Erythroblast (primary cell): ENCODE measurements around the gene SLC7A5.

ENCODE experiments used
- GATA1 ChIP-seq: IDR thresholded peaks from 2 replicates; pipeline ENCODE4 v1.6.1; 2011; ENCODE audit warnings: low read depth, mild to moderate bottlenecking, control low read depth, low read length, moderate library complexity
- POLR2A ChIP-seq: IDR thresholded peaks from 2 replicates; pipeline ENCODE4 v1.6.1; 2011; ENCODE audit warnings: mild to moderate bottlenecking, low read length

DNA sequence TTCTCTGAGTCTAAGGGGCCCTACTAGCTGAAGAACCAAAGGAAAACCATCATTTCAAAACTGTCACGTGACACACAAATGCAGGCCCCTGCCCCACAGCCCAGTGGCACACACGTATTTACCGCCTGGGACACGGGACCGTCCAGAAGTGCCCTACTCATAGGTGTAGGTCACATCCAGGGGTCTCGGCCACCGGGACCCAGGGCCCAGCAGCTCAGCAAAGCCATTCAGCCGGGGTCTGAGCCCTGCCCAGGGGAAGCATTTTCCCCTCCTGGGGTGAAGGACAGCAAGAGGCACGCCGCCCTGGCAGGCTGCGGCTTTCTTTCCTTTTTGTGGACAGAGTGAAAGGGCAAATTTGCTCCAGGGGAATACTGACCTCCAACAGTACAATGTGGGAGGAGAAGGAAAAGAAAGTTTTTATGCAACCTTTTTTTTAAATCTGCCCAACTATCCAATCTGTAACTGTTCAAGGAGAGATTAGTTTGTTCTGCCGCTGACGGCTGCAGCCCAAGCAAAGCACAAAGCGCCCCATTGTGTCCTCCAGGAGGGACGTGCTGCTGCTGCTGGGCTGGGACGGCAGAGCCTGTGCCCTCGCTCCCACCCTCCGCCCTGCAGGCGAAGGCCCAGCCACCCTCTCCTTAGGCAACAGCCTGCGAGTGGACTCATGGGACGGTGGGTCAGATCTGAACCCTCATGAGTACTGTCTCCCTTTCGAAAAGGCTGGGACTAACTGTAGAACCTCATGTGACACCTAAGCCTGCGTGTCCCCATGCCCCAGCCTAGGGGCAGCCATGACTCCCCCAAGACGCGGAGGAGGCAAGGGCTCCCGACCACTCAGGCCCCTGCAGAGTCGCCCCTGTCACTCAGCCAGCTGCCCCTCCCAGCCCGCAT, 21.3 kb downstream of the SLC7A5 start:
- TF ChIP-seq POLR2A (no peak), GATA1 (no peak)
